ENCODE measurements around the gene GPR21. TPM values are rescaled to one million over a fixed set of nuclear protein-coding genes. Genes with fewer than 3 reads are reported as not detected.

GPR21 gene
- total RNA-seq, 1 donor from 2014 or later = 2.9 TPM

- no peak for TF ChIP-seq CTCF (IDR thresholded peaks at IDR 0.05; ENCODE audit: unreplicated experiment)
- H3K4me1 Mint-ChIP-seq (ENCODE audit: low read depth) = no peaks in the 10 kb centered on the region
- peaks cover 16% of the 10 kb centered on the region for H3K36me3 Mint-ChIP-seq (ENCODE audit: insufficient read depth)
- H3K27me3 Mint-ChIP-seq = no peaks in the 10 kb centered on the region
- peak overlapping the region; percentile 14 for H3K27ac Mint-ChIP-seq
- H3K9me3 Mint-ChIP-seq (ENCODE audit: low read depth) = no peaks in the 10 kb centered on the region
- no peak for DNase-seq (ENCODE audit: low spot score, unreplicated experiment)
- H3K4me3 Mint-ChIP-seq (ENCODE audit: low read depth) = no peak overlapping the region
Measured at GRCh38 chr9:123053711-123054110, 20.2 kb downstream of the GPR21 start.

DNA sequence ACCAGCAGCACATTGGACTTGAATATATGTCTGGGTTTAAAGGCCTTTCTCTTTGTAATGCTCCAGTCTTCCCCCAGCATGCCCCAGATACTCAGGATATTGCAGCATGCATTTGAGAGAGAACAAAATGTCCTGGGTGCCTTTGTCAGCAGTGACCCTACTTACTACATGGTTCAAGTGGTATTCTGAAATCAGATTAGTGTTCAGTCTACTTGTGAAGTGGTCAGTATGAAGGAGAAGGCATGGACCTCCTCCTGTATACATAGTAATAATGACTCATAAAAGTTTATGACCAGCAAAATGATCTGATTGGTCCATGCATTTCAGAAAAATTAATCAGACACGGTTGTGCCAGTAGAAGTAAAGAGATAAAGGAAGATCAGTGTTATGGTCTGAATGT, 25.4 kb downstream of the GPR21 start:
- TF ChIP-seq CTCF (IDR thresholded peaks at IDR 0.05; ENCODE audit: unreplicated experiment) = no peak
- Mint-ChIP-seq H3K27me3 (no peaks in the 10 kb centered on the region), H3K4me1 (ENCODE audit: low read depth) (no peaks in the 10 kb centered on the region), H3K9me3 (ENCODE audit: low read depth) (no peaks in the 10 kb centered on the region), H3K36me3 (ENCODE audit: insufficient read depth) (peaks cover 23% of the 10 kb centered on the region), H3K27ac (no peak overlapping the region), H3K4me3 (ENCODE audit: low read depth) (no peak overlapping the region)
- no peak for DNase-seq (ENCODE audit: low spot score, unreplicated experiment)

- no peak for TF ChIP-seq CTCF (IDR thresholded peaks at IDR 0.05; ENCODE audit: unreplicated experiment)
- Mint-ChIP-seq H3K27ac (no peak overlapping the region), H3K36me3 (ENCODE audit: insufficient read depth) (peaks cover 22% of the 10 kb centered on the region), H3K4me1 (ENCODE audit: low read depth) (no peaks in the 10 kb centered on the region), H3K9me3 (ENCODE audit: low read depth) (no peaks in the 10 kb centered on the region), H3K27me3 (no peaks in the 10 kb centered on the region), H3K4me3 (ENCODE audit: low read depth) (no peak overlapping the region)
- no peak for DNase-seq (ENCODE audit: low spot score, unreplicated experiment)
Measured at GRCh38 chr9:123059472-123060220, 26.2 kb downstream of the GPR21 start.

- DNase-seq (ENCODE audit: low spot score, unreplicated experiment) = no peak
- Mint-ChIP-seq H3K9me3 (ENCODE audit: low read depth) (no peaks in the 10 kb centered on the region), H3K4me3 (ENCODE audit: low read depth) (no peak overlapping the region), H3K36me3 (ENCODE audit: insufficient read depth) (peaks cover 19% of the 10 kb centered on the region), H3K27me3 (no peaks in the 10 kb centered on the region), H3K27ac (no peak overlapping the region), H3K4me1 (ENCODE audit: low read depth) (no peaks in the 10 kb centered on the region)
- no peak for TF ChIP-seq CTCF (IDR thresholded peaks at IDR 0.05; ENCODE audit: unreplicated experiment)
Measured at GRCh38 chr9:123061216-123061615, 27.7 kb downstream of the GPR21 start.

- Mint-ChIP-seq H3K4me3 (ENCODE audit: low read depth) (no peak overlapping the region), H3K4me1 (ENCODE audit: low read depth) (no peaks in the 10 kb centered on the region), H3K36me3 (ENCODE audit: insufficient read depth) (peaks cover 21% of the 10 kb centered on the region), H3K27ac (no peak overlapping the region), H3K9me3 (ENCODE audit: low read depth) (no peaks in the 10 kb centered on the region), H3K27me3 (no peaks in the 10 kb centered on the region)
- TF ChIP-seq CTCF (IDR thresholded peaks at IDR 0.05; ENCODE audit: unreplicated experiment) = no peak
- no peak for DNase-seq (ENCODE audit: low spot score, unreplicated experiment)
Measured at GRCh38 chr9:123062351-123063176, 29.1 kb downstream of the GPR21 start.

Data from progenitor cell of endocrine pancreas (in vitro differentiated cells).